ENCODE measurements around the gene PRLR. TPM values are rescaled to one million over a fixed set of nuclear protein-coding genes. Genes with fewer than 3 reads are reported as not detected.

The PRLR gene
- total and polyA plus RNA-seq, 2 of the 13 experiments (the other 11 are each of a cell fraction or from before 2014, with no cell fraction given): 12.2 to 13.3 TPM

DNA sequence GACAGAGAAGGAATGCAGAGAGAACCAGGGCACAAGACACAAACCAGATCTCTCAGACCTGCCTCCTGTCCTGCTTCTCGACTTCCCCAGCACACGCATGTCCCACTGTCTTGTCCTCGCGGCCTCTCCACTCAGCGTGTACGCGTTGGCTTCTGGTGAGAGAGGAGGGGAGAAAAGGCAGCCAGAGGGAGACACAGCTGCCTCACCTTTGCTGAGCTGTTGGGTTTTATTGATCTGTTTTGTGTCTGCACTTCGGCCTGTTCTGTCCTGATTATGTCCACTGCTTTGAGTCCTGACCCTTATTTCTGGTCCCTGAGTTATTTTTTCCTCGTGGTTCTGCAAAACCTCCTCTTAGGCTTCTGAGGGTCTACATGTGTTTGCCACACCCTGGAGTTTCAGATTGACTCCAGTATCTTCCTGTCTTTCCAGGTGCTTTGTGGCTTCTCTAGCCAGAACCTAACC is 95.0 kb downstream of the PRLR start (continued):
- TF ChIP-seq CBFB (CRISPR knock-in tag; IDR thresholded peaks at IDR 0.05) (no peak), IKZF4 (CRISPR knock-in tag; IDR thresholded peaks at IDR 0.05; ENCODE audit: borderline replicate concordance, low read depth, not compliant biosample characterization) (no peak), NFYB (CRISPR knock-in tag; IDR thresholded peaks at IDR 0.05) (no peak), ZSCAN12 (CRISPR knock-in tag; IDR thresholded peaks at IDR 0.05) (no peak), BRD4 (CRISPR knock-in tag; IDR thresholded peaks at IDR 0.05) (peak; percentile 76), FOXK1 (CRISPR knock-in tag; IDR thresholded peaks at IDR 0.05; ENCODE audit: borderline replicate concordance, low read depth) (peak; percentile 35; the same call in 1 of the 2 replicates), NR2C2 (CRISPR knock-in tag; IDR thresholded peaks at IDR 0.05; ENCODE audit: borderline replicate concordance) (no peak), KAT2B (IDR thresholded peaks at IDR 0.05; ENCODE audit: borderline replicate concordance, low read depth, low read length) (no peak), ZNF577 (CRISPR knock-in tag; IDR thresholded peaks at IDR 0.05; ENCODE audit: borderline replicate concordance, low read depth) (no peak), MBD4 (IDR thresholded peaks at IDR 0.05; ENCODE audit: borderline replicate concordance, low read length) (no peak), SOX6 (IDR thresholded peaks at IDR 0.05) (no peak), SOX6 (CRISPR knock-in tag; IDR thresholded peaks at IDR 0.05) (peak; percentile 56), SMAD3 (CRISPR knock-in tag; IDR thresholded peaks at IDR 0.05) (0 out of 2 replicates have a peak, but pooled peaks have one; percentile 19), ZNF644 (CRISPR knock-in tag; IDR thresholded peaks at IDR 0.05; ENCODE audit: low read depth) (0 out of 2 replicates have a peak, but pooled peaks have one; percentile 23), POLR2AphosphoS5 (IDR thresholded peaks at IDR 0.05; ENCODE audit: low read depth, low read length) (peak; percentile 44; the same call in 1 of the 2 replicates)
- TF ChIP-seq, protein P1, sequence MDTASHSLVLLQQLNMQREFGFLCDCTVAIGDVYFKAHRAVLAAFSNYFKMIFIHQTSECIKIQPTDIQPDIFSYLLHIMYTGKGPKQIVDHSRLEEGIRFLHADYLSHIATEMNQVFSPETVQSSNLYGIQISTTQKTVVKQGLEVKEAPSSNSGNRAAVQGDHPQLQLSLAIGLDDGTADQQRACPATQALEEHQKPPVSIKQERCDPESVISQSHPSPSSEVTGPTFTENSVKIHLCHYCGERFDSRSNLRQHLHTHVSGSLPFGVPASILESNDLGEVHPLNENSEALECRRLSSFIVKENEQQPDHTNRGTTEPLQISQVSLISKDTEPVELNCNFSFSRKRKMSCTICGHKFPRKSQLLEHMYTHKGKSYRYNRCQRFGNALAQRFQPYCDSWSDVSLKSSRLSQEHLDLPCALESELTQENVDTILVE (CRISPR knock-in tag; IDR thresholded peaks at IDR 0.05): no peak
- TF ChIP-seq, protein P2, sequence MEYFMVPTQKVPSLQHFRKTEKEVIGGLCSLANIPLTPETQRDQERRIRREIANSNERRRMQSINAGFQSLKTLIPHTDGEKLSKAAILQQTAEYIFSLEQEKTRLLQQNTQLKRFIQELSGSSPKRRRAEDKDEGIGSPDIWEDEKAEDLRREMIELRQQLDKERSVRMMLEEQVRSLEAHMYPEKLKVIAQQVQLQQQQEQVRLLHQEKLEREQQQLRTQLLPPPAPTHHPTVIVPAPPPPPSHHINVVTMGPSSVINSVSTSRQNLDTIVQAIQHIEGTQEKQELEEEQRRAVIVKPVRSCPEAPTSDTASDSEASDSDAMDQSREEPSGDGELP (IDR thresholded peaks at IDR 0.05; ENCODE audit: borderline replicate concordance, low read depth): peak; percentile 46; the same call in 1 of the 2 replicates
- TF ChIP-seq, protein P3, sequence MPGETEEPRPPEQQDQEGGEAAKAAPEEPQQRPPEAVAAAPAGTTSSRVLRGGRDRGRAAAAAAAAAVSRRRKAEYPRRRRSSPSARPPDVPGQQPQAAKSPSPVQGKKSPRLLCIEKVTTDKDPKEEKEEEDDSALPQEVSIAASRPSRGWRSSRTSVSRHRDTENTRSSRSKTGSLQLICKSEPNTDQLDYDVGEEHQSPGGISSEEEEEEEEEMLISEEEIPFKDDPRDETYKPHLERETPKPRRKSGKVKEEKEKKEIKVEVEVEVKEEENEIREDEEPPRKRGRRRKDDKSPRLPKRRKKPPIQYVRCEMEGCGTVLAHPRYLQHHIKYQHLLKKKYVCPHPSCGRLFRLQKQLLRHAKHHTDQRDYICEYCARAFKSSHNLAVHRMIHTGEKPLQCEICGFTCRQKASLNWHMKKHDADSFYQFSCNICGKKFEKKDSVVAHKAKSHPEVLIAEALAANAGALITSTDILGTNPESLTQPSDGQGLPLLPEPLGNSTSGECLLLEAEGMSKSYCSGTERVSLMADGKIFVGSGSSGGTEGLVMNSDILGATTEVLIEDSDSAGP (CRISPR knock-in tag; IDR thresholded peaks at IDR 0.05; ENCODE audit: borderline replicate concordance): peak; percentile 60; the same call in 1 of the 2 replicates
- TF ChIP-seq, protein P4, sequence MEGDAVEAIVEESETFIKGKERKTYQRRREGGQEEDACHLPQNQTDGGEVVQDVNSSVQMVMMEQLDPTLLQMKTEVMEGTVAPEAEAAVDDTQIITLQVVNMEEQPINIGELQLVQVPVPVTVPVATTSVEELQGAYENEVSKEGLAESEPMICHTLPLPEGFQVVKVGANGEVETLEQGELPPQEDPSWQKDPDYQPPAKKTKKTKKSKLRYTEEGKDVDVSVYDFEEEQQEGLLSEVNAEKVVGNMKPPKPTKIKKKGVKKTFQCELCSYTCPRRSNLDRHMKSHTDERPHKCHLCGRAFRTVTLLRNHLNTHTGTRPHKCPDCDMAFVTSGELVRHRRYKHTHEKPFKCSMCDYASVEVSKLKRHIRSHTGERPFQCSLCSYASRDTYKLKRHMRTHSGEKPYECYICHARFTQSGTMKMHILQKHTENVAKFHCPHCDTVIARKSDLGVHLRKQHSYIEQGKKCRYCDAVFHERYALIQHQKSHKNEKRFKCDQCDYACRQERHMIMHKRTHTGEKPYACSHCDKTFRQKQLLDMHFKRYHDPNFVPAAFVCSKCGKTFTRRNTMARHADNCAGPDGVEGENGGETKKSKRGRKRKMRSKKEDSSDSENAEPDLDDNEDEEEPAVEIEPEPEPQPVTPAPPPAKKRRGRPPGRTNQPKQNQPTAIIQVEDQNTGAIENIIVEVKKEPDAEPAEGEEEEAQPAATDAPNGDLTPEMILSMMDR (CRISPR knock-in tag; IDR thresholded peaks at IDR 0.05): peak; percentile 67
